Activated naive CD8-positive, alpha-beta T cell treated with anti-CD3 and anti-CD28 coated beads for 36 hours (primary cell): Measurements from ENCODE around the gene PTH2R. TPM values are rescaled to one million over a fixed set of nuclear protein-coding genes. Genes with fewer than 3 reads are reported as not detected.

Experiments
- DNase-seq: peaks from one replicate; pipeline ENCODE4 v3.0.0; 2021
- H3K27ac Mint-ChIP-seq: one replicate; pipeline ENCODE4 v1.8.0; 2022; ENCODE audit warnings: mild to moderate bottlenecking, moderate library complexity, mixed read lengths
- H3K27me3 Mint-ChIP-seq: one replicate; pipeline ENCODE4 v1.8.0; 2022; ENCODE audit warnings: mild to moderate bottlenecking, mixed read lengths
- H3K36me3 Mint-ChIP-seq: one replicate; pipeline ENCODE4 v1.8.0; 2021; ENCODE audit warnings: mild to moderate bottlenecking, mixed read lengths
- H3K4me1 Mint-ChIP-seq: one replicate; pipeline ENCODE4 v1.8.0; 2021; ENCODE audit warnings: mixed read lengths
- H3K4me3 Mint-ChIP-seq: one replicate; pipeline ENCODE4 v1.8.0; 2022; ENCODE audit warnings: mild to moderate bottlenecking, moderate library complexity, mixed read lengths
- H3K9me3 Mint-ChIP-seq: one replicate; pipeline ENCODE4 v1.8.0; 2022; ENCODE audit warnings: mixed read lengths
- total RNA-seq, 2 experiments: library from RNA; stranded (reverse); gene quantifications; one replicate each; pipeline ENCODE4 v1.2.3, GENCODE V29; 2021

The PTH2R gene
- total RNA-seq, 2 experiments from 2014 or later, result 0.08 TPM; not detected in 1

DNA sequence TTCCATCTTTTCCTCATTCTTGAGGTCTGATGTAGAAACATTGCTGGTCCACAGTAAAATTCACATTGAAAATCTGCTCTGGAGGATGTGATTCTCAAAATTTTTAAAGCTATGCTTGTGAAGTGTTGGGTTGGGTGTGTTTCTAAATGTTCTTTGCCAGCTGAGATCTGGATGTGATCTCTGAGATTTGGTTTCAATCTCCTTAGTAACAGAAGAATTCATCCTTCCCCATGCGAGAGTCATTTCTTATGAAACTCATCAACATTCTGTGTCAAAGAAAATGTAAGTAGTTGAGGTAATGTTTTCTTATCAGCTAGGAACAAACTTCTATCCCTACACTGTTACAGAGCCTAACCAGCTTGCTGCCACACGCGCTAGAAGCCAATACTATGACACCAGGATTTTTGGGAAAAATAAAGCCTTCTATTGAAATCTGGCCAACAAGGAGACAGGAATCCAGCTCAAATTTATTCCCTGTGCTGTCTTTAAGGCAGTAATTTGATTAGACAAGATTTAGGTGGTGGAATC lies 134.9 kb downstream of the PTH2R start:
- Mint-ChIP-seq H3K27me3 (no peaks in the 10 kb centered on the region), H3K4me1 (no peaks in the 10 kb centered on the region), H3K9me3 (no peaks in the 10 kb centered on the region), H3K36me3 (no peaks in the 10 kb centered on the region), H3K4me3 (no peak overlapping the region), H3K27ac (no peak overlapping the region)
- DNase-seq, result no peak

- Mint-ChIP-seq H3K4me1 (no peaks in the 10 kb centered on the region), H3K27ac (no peak overlapping the region)
These were observed 135.4 kb downstream of the PTH2R start for GRCh38 chr2:208541989-208542464.

DNA sequence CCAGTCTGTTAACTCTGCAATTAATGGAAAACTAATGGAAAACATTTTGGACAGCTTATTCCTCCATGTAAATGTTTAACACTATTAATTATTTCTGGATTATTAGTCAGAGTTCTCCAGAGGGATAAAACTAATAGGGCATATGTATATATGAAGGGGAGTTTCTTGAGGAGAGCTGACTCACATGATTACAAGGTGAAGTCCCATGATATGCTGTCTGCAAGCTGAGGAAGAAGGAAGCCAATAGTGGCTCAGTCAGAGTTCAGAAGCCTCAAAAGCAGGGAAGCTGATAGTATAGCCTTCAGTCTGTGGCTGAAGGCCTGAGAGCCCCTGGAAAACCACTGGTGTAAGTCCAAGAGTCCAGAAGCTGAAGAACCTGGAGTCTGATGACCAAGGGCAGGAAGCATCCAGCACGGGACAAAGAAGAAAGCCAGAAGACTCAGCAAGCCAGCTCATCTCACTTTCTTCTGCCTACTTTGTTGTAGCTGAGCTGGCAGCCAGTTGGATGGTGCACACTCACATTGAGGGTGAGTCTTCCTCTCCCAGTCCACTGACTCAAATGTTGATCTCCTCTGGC lies 136.0 kb downstream of the PTH2R start:
- no peak for DNase-seq
- H3K27me3 Mint-ChIP-seq, result no peaks in the 10 kb centered on the region
- no peaks in the 10 kb centered on the region for H3K36me3 Mint-ChIP-seq
- H3K9me3 Mint-ChIP-seq, result no peaks in the 10 kb centered on the region
- H3K4me3 Mint-ChIP-seq, result no peak overlapping the region
- no peak overlapping the region for H3K27ac Mint-ChIP-seq
- no peaks in the 10 kb centered on the region for H3K4me1 Mint-ChIP-seq

More at GRCh38 chr2:208541989-208542464, 135.4 kb downstream of the PTH2R start:
- Mint-ChIP-seq H3K9me3 (no peaks in the 10 kb centered on the region), H3K27me3 (no peaks in the 10 kb centered on the region), H3K36me3 (no peaks in the 10 kb centered on the region), H3K4me3 (no peak overlapping the region)
- DNase-seq, result no peak

Other genes starting within 250 kb of the PTH2R start
- gene CRYGA, start 243.2 kb upstream of the PTH2R start, total RNA-seq, result not detected
- not detected for gene C2orf80, start 216.8 kb upstream of the PTH2R start, total RNA-seq
- gene IDH1, start 151.7 kb upstream of the PTH2R start, total RNA-seq, result 10 to 100 TPM; 14.3 to 18.3 TPM
- 10 to 100 TPM; 13.5 to 13.6 TPM for gene PIKFYVE, start 140.5 kb upstream of the PTH2R start, total RNA-seq